NCI-H774 (cell line): ENCODE results near the gene THG1L.
"Not testable (repeated sequence)": the region's sequence is repeated elsewhere in the genome, so short reads cannot be mapped to it uniquely, and the experiment has no call there.

ENCODE experiments used
- DNase-seq: peaks from one replicate; lab custom pipeline; 2025; lab: John Stamatoyannopoulos, UW

Gene THG1L

DNA sequence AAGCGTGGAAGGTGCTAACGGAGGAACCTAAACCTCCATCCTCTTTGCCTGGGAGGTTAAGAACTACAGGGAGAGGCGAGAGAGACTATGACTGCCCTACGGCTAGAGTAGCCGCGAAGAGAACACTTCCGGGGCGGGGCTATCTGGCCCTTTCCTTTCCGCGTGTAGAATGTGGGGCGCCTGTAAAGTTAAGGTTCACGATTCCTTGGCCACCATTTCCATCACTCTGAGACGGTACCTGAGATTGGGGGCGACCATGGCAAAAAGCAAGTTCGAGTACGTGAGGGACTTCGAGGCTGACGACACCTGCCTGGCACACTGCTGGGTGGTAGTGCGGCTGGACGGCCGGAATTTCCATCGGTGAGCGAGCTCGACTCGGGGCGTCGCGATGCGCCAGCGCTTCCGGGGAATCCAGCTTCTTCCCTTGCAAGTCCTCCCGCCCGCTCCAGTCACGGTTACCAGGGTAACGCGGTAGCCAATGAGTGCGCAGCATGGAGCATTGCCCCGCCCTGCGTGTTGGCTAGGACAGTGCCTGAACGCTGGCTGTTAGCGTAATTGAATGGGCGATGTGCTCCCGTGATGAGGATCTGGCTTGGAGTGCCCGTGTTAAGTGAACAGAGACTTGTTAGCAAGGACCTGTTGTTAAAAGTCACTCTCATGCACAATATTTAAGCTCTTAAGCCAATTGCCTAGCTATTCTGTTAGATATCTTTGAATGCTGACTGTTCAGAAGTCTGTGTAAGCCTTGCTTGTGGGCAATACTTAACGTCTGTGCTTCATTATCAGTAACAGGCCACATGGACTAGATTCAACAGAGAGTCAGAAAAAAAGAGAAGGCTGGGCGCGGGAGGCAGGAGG, at the start of gene THG1L:
TSS of gene THG1L (plus strand) at position 149 of the 858 bp plus-strand sequence. CDS start at position 170, 21 bp downstream.
- DNase-seq = peak; percentile 98

DNA sequence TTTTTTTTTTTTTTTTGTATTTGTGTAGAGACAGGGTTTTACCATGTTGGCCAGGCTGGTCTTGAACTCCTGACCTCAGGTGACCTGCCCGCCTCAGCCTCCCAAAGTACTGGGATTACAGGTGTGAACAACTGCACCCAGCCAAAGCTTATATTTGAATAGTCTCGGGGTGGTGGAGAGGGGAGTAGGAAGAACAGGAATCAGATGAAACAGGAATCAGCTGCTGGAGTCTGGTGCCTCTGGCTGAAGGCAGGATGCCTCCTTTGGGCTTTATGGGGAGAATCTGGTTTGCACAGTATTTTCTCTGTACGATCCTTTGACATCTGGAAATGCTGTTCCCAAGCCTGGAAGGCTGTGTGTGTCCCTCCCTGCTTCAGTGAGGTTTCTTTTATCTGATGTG, 49.0 kb upstream of the THG1L start:
- DNase-seq = no peak

DNA sequence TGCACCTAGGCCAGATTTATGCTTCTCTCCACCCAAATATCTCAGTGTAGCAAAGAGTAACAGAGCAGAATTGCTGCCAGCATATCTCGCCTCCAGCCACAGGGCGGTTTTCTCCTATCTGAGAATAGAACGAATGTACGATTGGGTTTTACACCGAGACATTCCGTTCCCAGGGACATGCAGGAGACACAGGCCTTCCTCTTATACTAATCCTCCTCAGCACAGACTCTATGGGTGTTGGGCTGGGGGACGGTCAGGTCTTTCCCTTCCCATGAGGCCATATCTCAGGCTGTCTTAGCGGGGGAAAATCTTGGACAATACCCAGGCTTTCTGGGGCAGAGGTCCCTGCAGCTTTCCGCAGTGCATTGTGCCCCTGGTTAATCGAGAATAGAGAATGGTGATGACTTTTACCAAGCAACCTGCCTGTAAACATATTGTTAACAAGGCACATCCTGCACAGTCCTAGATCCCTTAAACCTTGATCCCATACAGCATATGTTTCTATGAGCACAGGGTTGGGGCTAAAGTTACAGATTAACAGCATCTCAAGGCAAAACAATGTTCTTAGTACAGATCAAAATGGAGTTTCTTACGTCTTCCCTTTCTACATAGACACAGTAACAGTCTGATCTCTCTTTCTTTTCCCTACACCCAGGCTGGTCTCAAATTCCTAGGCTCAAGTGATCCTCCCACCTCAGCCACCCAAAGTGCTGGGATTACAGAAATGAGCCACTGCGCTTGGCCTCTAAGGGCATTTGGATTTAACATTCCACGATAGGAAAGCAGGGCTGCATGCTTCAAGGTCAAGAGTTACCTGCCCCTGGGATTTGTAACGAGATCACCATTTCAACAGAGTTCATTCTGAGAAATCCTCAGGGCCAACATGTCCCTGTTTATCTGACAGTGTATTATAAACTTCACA, 44.7 kb upstream of the THG1L start:
- not testable (repeated sequence) for DNase-seq

DNA sequence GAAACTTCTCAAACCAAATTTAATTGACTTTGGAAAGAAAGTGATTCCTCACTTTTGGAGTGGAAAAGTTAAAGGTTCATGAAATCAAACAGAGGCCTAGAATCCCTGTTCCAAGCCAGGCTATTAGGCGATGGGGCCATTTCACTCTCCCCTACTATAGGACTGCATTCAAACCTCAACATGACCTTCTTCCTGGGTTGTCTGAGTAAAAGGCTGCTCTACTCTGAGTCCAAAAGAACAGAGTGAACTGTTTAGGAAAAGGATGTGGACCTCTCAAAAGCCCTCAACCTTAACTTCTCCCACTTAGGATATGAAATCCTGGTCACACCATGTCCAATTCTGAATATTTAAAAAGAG, 44.0 kb upstream of the THG1L start:
- DNase-seq = no peak

DNA sequence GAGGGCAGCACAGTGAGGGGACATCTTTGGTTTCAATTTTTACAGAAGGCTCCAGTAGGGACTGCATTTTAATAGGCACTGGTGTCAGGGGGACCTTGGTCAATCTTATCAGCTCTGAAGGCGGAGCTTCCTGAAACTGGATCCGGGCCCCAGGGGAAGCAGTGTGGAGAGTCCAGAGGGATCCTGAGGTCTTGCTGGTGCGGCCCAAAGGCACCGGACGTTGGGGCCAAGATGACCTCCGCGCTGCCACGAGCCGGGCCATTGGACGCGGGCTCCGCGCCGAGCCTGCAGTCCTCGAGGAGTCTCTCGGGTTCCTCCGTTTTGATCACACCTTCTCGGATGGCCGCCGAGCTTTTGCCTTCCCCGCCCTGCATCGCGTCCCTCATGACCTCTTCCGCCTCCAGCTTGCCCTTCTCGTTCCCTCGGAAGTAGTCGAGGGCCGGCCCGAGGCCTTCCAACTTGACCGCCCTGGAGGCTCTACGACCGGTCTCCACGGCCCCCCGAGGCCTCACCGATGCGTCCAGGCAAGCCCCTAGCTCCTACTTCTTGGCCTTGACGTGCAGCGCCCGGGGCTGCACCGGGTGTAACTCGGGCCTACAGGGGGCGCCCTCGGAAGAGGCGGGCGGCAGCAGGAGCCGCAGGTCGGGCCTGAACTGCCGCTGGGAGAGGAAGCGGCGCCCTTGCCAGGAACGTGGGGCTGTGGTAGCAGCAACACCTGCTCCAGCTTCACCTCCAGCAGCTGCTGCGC, 41.1 kb upstream of the THG1L start:
- DNase-seq = no peak

DNA sequence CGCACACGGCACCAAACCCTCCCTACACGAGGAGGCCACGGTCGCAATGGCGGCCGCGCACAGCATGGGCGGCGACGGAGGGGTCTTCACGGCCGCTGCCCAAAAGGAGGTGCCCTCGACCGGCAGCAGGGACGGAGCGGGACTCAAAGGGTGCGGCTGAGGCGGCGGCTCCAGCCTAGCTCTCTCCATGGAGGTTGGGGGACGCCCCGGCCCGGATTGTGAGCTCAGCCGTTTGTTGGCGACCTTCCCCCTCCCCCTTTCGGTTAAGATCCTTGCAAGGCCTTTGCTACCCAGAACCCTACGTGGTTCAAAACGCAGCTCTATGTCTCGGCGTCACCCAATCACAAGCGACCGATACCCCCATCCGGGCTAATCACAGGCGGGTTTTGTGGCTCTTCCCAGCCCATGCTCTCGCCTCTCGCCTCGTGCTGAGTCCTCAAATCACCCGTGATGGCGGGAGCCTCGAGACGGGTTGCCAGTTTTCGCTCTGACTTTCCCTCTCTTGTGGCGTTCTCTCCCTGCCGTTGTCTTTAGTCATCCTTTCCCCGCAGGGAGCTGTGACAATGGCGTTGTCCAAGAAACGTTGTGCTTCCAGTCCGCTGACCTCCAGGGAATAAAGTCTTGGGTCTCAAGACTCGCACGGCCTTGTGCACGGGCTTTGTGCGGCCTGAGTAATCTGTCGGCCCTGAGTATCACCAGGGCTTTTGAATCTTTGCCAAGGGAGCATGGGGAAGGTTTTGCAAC, 40.4 kb upstream of the THG1L start:
- DNase-seq = no peak

DNA sequence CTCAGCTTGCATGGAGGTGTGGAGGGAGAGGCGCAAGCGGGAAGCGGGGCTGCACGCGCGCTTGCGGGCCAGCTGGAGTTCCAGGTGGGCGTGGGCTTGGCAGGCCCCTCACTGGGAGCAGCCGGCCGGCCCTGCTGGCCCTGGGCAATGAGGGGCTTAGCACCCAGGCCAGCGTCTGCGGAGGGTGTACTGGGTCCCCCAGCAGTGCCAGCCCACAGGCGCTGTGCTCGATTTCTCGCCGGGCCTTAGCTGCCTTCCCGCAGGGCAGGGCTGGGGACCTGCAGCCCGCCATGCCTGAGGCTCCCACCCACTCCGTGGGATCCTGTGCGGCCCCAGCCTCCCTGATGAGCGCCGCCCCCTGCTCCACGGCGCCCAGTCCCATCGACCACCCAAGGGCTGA, 37.4 kb upstream of the THG1L start:
- not testable (repeated sequence) for DNase-seq

DNA sequence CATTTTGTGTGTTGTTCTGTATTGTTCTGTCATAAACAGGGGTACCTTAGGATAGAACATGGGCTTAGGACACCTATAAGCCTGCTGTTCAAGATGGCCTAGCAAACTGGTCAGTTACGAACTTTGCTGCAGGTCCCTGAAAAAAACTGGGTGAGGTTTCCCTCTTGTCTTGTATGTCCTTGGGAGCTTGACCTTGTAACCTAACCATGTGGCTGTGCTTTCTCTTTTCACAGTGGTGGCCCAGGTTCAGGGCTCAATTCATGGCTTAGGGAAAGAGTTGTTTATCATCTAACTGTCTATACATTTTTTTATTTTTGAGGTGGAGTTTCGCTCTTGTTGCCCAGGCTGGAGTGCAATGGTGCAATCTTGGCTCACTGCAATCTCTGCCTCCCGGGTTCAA, 35.1 kb upstream of the THG1L start:
- not testable (repeated sequence) for DNase-seq

DNA sequence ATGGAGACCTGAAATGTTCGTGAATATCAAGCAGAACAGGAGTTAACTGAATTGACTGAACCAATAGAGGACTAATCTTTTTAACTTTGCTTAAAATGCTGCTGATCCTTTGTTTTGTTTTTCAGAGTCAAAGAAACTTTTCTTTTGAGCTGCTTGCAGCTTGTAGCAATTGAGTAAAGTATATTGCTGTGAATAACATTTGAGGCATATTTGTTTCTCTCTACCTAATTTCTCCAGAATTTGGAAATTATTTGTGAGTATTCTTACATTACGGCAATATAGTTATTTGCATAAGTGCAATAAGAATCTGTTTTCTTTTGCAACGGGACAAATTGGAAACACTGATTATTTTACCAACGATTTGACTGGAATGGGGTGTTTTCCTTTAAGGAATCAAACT, 32.5 kb upstream of the THG1L start:
- DNase-seq = not testable (repeated sequence)

DNA sequence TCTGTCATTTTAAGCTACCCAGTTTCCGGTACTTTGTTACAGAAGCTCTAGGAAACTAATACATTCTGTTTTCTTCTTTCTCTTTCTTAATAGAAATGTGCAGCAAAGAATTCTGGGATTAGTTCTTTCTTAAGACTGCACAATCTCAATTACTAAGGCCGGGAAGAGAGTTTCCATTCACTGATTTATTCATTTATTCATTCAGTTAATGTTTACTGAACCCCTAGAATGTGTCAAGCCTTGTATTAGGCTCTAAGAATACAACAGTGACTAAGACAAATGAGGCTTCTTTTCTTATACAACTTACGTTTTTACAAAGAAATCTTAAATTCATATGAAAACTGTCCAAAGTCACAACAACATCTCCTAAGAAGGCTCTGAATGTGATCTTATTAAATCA, 27.5 kb upstream of the THG1L start:
- no peak for DNase-seq

DNA sequence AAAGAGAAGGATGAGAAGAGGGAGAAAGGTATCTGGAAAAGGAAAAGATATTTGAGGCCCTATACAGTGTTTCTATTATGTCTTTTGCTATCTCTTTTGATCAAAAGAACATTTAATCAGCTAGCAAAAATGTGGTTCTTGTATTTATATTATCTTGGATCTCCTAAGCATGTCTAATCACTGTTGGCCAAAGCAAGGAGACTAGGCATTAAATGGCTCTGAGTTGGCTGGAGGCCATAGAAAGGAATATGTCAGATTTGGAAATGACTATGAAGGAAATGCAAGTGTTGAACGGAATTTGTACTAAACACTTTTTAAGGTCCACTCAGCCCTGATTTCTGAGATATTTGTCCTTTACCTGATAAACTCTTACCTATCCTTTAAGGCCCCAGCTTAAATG, 22.4 kb upstream of the THG1L start:
- no peak for DNase-seq

DNA sequence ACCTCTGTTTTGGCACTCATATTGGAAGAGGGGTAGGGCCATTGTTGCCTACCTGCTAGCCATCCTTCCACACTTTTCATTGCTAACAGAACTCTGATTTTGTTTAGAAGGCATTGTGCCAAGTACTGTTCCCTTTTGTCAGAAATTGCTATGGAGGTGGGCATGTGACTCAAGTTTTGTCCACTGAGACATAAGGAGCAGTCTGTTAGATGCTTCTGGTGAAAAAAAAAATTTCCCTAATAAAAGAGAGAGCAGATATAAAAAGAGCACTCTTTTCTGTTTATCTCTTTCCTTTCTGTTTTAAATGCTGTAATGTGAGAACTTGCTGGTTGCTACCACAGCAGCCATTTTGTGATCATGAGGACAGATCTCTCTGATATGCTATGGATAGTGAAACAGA, 21.9 kb upstream of the THG1L start:
- DNase-seq = no peak

DNA sequence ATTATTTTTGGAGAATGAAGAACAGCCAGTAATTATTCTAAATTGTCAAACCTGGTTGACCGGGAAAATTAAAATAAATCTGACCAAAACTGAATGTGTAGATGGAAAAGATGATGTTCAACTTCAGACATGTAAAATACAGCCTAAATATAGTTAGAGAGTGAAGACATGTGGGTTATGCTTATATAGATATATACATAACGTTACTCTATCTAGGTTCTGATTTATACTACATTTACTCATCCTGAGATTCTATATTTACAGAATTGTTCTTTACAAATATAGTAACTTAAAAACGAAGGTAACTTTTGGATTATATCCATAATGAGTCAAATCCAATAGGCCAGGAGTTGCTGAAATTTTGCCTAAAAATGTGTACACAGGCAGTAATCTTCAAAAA, 20.8 kb upstream of the THG1L start:
- DNase-seq = no peak

DNA sequence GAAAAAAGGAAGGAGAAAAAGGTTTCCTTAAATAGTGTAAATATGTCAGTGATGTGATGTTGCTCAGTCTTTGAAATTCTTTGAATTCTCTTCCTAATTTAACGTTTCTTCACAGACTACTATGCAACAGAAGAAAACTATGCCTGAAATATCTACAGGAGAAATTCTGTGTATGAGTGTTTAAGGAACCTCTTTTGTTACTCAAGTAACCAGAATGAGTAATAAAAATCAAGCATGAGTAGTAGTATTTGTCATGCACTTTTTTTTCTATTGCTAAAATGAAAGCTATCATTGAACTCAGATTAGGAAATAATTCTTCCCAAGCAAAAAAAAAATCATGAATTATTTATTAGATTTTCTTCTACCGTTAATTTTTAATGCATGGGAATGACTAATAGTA, 20.3 kb upstream of the THG1L start:
- DNase-seq = no peak

DNA sequence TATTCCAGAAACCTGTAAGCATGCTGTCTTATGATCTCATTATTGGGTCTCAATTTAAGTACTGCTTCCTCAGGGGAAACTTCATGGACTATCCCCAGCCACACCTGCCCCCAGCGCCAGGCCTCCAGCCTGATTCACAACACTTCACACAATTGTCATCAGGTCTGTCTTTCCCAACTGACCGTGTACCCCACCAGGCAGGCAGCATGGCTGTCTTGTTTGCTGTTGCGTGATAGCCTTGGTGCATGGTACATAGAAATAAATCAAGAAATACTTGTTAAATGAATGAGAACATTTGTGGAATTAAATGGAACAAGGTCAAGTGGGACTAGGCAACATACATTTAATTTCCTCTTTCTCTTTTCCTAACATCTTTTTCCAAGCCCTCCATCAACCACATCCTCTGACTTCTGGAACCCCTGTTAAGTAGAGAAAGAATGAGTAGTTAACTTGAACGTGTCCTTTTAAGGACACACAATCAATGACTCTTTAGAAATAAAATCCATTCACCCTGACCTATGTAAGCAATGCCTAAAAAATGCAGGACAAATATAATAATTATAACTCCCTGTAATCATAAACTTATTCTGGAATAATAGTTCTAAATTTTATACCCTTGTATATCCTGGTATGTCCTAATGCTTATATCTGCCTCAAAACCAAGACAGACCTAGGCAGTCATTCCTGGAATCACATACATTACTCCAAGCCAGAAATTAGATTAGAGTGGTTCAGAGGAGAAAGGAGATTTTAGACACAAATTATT, 17.2 kb upstream of the THG1L start:
- DNase-seq = no peak

DNA sequence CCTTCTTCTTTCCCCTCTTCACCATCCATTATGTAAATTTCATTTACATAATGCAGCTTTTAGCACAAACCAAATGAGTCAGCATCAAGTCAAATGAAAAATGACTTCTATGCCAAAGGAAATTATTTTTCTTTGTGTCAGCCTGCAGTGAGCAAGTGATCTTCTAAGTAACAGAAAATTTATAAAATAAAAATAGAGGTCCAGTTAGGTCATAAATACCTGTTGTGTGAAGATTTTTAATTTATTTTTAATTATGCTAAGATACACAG, 16.7 kb upstream of the THG1L start:
- no peak for DNase-seq

DNA sequence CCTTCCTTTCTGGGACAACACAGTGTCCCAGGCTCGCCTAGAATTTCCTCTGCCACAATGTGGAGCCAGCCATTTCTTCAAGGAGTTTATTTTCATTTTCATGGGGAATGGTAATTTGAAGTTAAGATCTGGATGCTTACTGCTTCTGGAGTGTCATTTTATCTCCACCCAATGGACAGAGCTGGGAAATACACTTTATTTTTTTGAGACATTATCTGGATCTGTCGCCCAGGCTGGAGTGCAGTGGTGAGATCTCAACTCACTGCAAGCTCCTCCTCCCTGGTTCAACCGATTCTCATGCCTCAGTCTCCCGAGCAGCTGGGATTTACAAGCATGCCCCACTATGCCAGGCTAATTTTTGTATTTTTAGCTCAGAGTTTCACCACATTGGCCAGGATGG, 12.7 kb upstream of the THG1L start:
- no peak for DNase-seq

DNA sequence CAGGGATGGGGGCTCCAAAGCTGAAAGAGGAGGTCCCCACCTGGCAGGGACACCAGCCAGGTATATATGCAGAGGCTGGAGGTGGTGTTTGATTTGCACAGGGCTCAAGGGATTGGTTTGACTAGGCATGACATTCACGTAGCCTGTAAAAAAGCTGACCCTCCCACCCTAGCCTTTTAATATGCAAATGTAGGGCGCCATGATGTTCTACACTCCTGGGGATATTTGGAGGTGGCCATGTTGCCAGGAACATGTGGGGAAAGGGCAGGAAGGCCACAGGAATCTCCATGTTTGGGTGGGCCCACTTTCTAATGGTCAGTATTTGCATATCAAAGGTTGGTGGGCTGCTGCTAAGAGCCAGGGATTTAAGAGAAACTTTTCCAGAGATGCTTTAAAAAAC, 12.0 kb upstream of the THG1L start:
- DNase-seq = no peak

DNA sequence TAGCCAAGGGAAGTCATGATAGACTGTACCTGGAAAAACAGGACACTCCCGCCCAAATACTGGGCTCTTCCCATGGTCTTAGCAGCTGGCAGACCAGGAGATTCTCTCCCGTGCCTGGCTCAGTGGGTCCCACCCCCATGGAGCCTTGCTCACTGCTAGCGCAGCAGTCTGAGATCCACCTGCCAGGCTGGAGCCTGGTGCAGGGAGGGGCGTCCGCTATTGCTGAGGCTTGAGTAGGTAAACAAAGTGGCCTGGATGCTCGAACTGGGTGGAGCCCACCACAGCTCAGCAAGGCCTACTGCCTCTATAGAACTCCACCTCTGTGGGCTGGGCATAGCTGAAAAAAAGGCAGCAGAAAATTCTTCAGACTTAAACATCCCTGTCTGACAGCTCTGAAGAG, 10.1 kb upstream of the THG1L start:
- no peak for DNase-seq

DNA sequence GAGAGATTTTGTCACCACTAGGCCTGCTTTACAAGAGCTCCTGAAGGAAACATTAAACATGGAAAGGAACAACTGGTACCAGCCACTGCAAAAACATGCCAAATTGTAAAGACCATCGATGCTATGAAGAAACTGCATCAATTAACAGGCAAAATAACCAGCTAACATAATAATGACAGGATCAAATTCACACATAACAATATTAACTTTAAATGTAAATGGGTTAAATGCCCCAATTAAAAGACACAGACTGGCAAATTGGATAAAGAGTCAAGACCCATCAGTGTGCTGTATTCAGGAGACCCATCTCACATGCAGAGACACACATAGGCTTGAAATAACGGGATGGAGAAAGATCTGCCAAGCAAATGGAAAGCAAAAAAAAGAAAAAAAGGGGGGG, 8.3 kb upstream of the THG1L start:
- DNase-seq = not testable (repeated sequence)

DNA sequence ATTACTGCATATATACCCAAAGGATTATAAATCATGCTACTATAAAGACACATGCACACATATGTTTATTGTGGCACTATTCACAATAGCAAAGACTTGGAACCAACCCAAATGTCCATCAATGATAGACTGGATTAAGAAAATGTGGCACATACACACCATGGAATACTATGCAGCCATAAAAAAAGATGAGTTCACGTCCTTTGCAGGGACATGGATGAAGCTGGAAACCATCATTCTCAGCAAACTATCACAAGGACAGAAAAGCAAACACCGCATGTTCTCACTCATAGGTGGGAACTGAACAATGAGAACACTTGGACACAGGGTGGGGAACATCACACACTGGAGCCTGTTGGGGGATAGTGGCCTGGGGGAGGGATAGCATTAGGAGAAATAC, 4.6 kb upstream of the THG1L start:
- not testable (repeated sequence) for DNase-seq
